Astrocyte (in vitro differentiated cells and primary cell): ENCODE results near the gene MYH9. TPM values are rescaled to one million over a fixed set of nuclear protein-coding genes. Genes with fewer than 3 reads are reported as not detected.
"Not testable (repeated sequence)": the region's sequence is repeated elsewhere in the genome, so short reads cannot be mapped to it uniquely, and the experiment has no call there.

Source experiments
- DNase-seq: peaks from one replicate; pipeline ENCODE4 v3.0.0-alpha.2; 2010; ENCODE audit warnings: low read depth
- FAIRE-seq: peaks from 2 replicates; lab custom pipeline; 2011; peaks lifted over from hg19 to GRCh38; lab: Jason Lieb, UNC
- H2AFZ ChIP-seq: 2 replicates; pipeline ENCODE4 v1.6.0; 2012; ENCODE audit warnings: low read depth, low read length, inconsistent platforms
- H3K27ac ChIP-seq: 2 replicates; pipeline ENCODE4 v1.5.1; 2011; ENCODE audit warnings: low read depth, low read length, inconsistent platforms
- H3K27me3 ChIP-seq: 2 replicates; pipeline ENCODE4 v1.6.0; 2011; ENCODE audit warnings: low read length, inconsistent platforms; ENCODE audit not compliant: insufficient read depth
- H3K36me3 ChIP-seq: 2 replicates; pipeline ENCODE4 v1.5.1; 2011; ENCODE audit warnings: low read length, inconsistent platforms; ENCODE audit not compliant: insufficient read depth
- H3K4me1 ChIP-seq: 2 replicates; pipeline ENCODE4 v1.5.1; 2011; ENCODE audit warnings: low read length, inconsistent platforms; ENCODE audit not compliant: insufficient read depth
- H3K4me2 ChIP-seq: 2 replicates; pipeline ENCODE4 v1.6.0; 2012; ENCODE audit warnings: low read length, inconsistent platforms
- H3K4me3 ChIP-seq: 2 replicates; pipeline ENCODE4 v1.5.1; 2011; ENCODE audit warnings: low read depth, mild to moderate bottlenecking, low read length, inconsistent platforms; ENCODE audit not compliant: insufficient read depth
- H3K79me2 ChIP-seq: 2 replicates; pipeline ENCODE4 v1.6.0; 2012; ENCODE audit warnings: mild to moderate bottlenecking, low read length, inconsistent platforms; ENCODE audit not compliant: insufficient read depth
- H3K9ac ChIP-seq: 2 replicates; pipeline ENCODE4 v1.6.0; 2012; ENCODE audit warnings: mild to moderate bottlenecking, low read length, inconsistent platforms
- H3K9me3 ChIP-seq: 2 replicates; pipeline ENCODE4 v1.5.1; 2012; ENCODE audit warnings: low read depth, mild to moderate bottlenecking, low read length, inconsistent platforms; ENCODE audit not compliant: insufficient read depth
- H4K20me1 ChIP-seq: 2 replicates; pipeline ENCODE4 v1.6.0; 2012; ENCODE audit warnings: low read length, inconsistent platforms; ENCODE audit not compliant: insufficient read depth
- H3K27ac Mint-ChIP-seq: one replicate; pipeline ENCODE4 v1.8.0; 2021; ENCODE audit warnings: mild to moderate bottlenecking, mixed read lengths; ENCODE audit not compliant: unreplicated experiment
- H3K27me3 Mint-ChIP-seq: one replicate; pipeline ENCODE4 v1.8.0; 2021; ENCODE audit warnings: low read depth, mixed read lengths; ENCODE audit not compliant: unreplicated experiment
- H3K36me3 Mint-ChIP-seq: one replicate; pipeline ENCODE4 v1.8.0; 2021; ENCODE audit warnings: low read depth, mixed read lengths; ENCODE audit not compliant: unreplicated experiment
- H3K4me1 Mint-ChIP-seq: one replicate; pipeline ENCODE4 v1.8.0; 2021; ENCODE audit warnings: low read depth, mixed read lengths; ENCODE audit not compliant: unreplicated experiment
- H3K4me3 Mint-ChIP-seq: one replicate; pipeline ENCODE4 v1.8.0; 2021; ENCODE audit warnings: mild to moderate bottlenecking, moderate library complexity, mixed read lengths; ENCODE audit not compliant: unreplicated experiment
- H3K9me3 Mint-ChIP-seq: one replicate; pipeline ENCODE4 v1.8.0; 2021; ENCODE audit warnings: mild to moderate bottlenecking, mixed read lengths; ENCODE audit not compliant: unreplicated experiment
- CTCF ChIP-seq: IDR thresholded peaks from 2 replicates; pipeline ENCODE4 v1.5.1; 2011; ENCODE audit warnings: low read depth, mild to moderate bottlenecking, inconsistent platforms, low read length, moderate library complexity; ENCODE audit not compliant: insufficient read depth
- EZH2 ChIP-seq: IDR thresholded peaks from 2 replicates; pipeline ENCODE4 v1.6.1; 2012; ENCODE audit warnings: mild to moderate bottlenecking, low read length, inconsistent platforms; ENCODE audit not compliant: insufficient read depth
- total RNA-seq: library from RNA; stranded (reverse); gene quantifications from 2 replicates; pipeline ENCODE4 v1.2.1, GENCODE V29; 2021

Gene MYH9
- total RNA-seq, 1 donor from 2014 or later, result 2,278 TPM

- no peak for TF ChIP-seq CTCF
- no peak for TF ChIP-seq EZH2
- peak overlapping the region; percentile 94 for H3K27ac Mint-ChIP-seq
- Histone ChIP-seq H3K36me3 (no peaks in the 10 kb centered on the region), H3K27ac (no peak overlapping the region), H3K27me3 (no peaks in the 10 kb centered on the region), H3K9me3 (no peaks in the 10 kb centered on the region), H3K4me2 (peak overlapping the region; percentile 76), H3K4me3 (no peak overlapping the region), H3K79me2 (no peaks in the 10 kb centered on the region), H4K20me1 (no peaks in the 10 kb centered on the region), H3K4me1 (peaks cover 8% of the 10 kb centered on the region), H2AFZ (peak overlapping the region; percentile 53), H3K9ac (no peak overlapping the region)
- H3K4me1 Mint-ChIP-seq, result peaks cover 20% of the 10 kb centered on the region
- H3K27me3 Mint-ChIP-seq, result no peaks in the 10 kb centered on the region
- no peaks in the 10 kb centered on the region for H3K9me3 Mint-ChIP-seq
- peaks cover 2% of the 10 kb centered on the region for H3K36me3 Mint-ChIP-seq
- peak; percentile 65 for DNase-seq
- peak overlapping the region; percentile 76 for H3K4me3 Mint-ChIP-seq
- no peak for FAIRE-seq
Measured at GRCh38 chr22:36409911-36410756, 22.4 kb upstream of the MYH9 start.

DNA sequence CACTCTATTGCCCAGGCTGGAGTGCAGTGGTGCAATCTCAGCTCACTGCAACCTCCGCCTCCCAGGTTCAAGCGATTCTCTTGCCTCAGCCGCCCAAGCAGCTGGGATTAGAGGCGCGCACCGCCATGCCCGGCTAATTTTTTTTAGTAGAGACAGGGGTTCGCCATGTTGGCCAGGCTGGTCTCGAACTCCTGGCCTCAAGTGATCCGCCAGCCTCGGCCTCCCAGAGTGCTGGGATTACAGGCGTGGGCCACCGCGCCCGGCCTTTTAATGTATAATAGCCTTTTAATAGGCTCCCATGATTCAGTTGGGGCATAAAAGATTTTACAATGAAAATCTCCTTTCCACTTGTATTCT lies 21.8 kb upstream of the MYH9 start:
- not testable (repeated sequence) for H3K4me3 ChIP-seq, H4K20me1 ChIP-seq, H3K36me3 ChIP-seq, H3K79me2 ChIP-seq, H3K9ac ChIP-seq, FAIRE-seq, H3K27ac ChIP-seq, H3K9me3 ChIP-seq, H3K27me3 Mint-ChIP-seq, H3K9me3 Mint-ChIP-seq, H3K36me3 Mint-ChIP-seq, DNase-seq, H3K27me3 ChIP-seq, H3K4me1 ChIP-seq
- Mint-ChIP-seq H3K27ac (peak overlapping the region; percentile 94), H3K4me1 (peaks cover 20% of the 10 kb centered on the region), H3K4me3 (peak overlapping the region; percentile 76)
- Histone ChIP-seq H2AFZ (peak overlapping the region; percentile 53), H3K4me2 (peak overlapping the region; percentile 76)

GRCh38 chr22:36409056-36409455 lies 21.3 kb upstream of the MYH9 start:
- Histone ChIP-seq H3K9me3 (no peaks in the 10 kb centered on the region), H3K9ac (no peak overlapping the region), H3K36me3 (no peaks in the 10 kb centered on the region), H3K79me2 (no peaks in the 10 kb centered on the region), H3K27ac (no peak overlapping the region), H3K4me1 (peaks cover 8% of the 10 kb centered on the region), H2AFZ (no peak overlapping the region), H4K20me1 (no peaks in the 10 kb centered on the region), H3K4me3 (no peak overlapping the region), H3K27me3 (no peaks in the 10 kb centered on the region), H3K4me2 (no peak overlapping the region)
- no peak overlapping the region for H3K4me3 Mint-ChIP-seq
- peaks cover 2% of the 10 kb centered on the region for H3K36me3 Mint-ChIP-seq
- no peaks in the 10 kb centered on the region for H3K9me3 Mint-ChIP-seq
- FAIRE-seq (no peak), DNase-seq (no peak)
- peak overlapping the region; percentile 67 for H3K27ac Mint-ChIP-seq
- TF ChIP-seq EZH2 (no peak), CTCF (no peak)
- no peaks in the 10 kb centered on the region for H3K27me3 Mint-ChIP-seq
- peaks cover 20% of the 10 kb centered on the region for H3K4me1 Mint-ChIP-seq
